ENCODE results near the gene DRGX.

The DRGX gene

GRCh38 chr10:49334964-49335363 lies 60.9 kb downstream of the DRGX start:
- no peak overlapping the region for H3K4me3 ChIP-seq
- DNase-seq (ENCODE audit: low read depth, low spot score): no peak
- H3K27ac ChIP-seq: no peak overlapping the region
- H3K9ac ChIP-seq (ENCODE audit: insufficient read length): no peak overlapping the region
- TF ChIP-seq POLR2AphosphoS5 (IDR thresholded peaks at IDR 0.05; ENCODE audit: borderline replicate concordance, low read depth, low read length): no peak
- TF ChIP-seq EZH2 (IDR thresholded peaks at IDR 0.05): no peak
- TF ChIP-seq FOXP2 (optimal IDR thresholded peaks at IDR 0.05; ENCODE audit: control extremely low read depth, extremely low read length, insufficient read depth): no peak
- no peaks in the 10 kb centered on the region for H3K36me3 ChIP-seq (ENCODE audit: insufficient read depth, low read length)
- H3K9me3 ChIP-seq (ENCODE audit: low read depth, low read length): no peaks in the 10 kb centered on the region

GRCh38 chr10:49333192-49333591 lies 62.7 kb downstream of the DRGX start:
- Histone ChIP-seq H3K27ac (no peak overlapping the region), H3K36me3 (ENCODE audit: insufficient read depth, low read length) (no peaks in the 10 kb centered on the region), H3K4me3 (no peak overlapping the region), H3K9ac (ENCODE audit: insufficient read length) (no peak overlapping the region), H3K9me3 (ENCODE audit: low read depth, low read length) (no peaks in the 10 kb centered on the region)
- no peak for DNase-seq (ENCODE audit: low read depth, low spot score)
- no peak for TF ChIP-seq POLR2AphosphoS5 (IDR thresholded peaks at IDR 0.05; ENCODE audit: borderline replicate concordance, low read depth, low read length)
- no peak for TF ChIP-seq EZH2 (IDR thresholded peaks at IDR 0.05)
- no peak for TF ChIP-seq FOXP2 (optimal IDR thresholded peaks at IDR 0.05; ENCODE audit: control extremely low read depth, extremely low read length, insufficient read depth)

- TF ChIP-seq FOXP2 (optimal IDR thresholded peaks at IDR 0.05; ENCODE audit: control extremely low read depth, extremely low read length, insufficient read depth): no peak
- H3K27ac ChIP-seq: no peak overlapping the region
- no peaks in the 10 kb centered on the region for H3K9me3 ChIP-seq (ENCODE audit: low read depth, low read length)
- H3K36me3 ChIP-seq (ENCODE audit: insufficient read depth, low read length): no peaks in the 10 kb centered on the region
- no peak overlapping the region for H3K4me3 ChIP-seq
- no peak for DNase-seq (ENCODE audit: low read depth, low spot score)
- no peak overlapping the region for H3K9ac ChIP-seq (ENCODE audit: insufficient read length)
These were observed 63.1 kb downstream of the DRGX start for GRCh38 chr10:49332768-49333167.

GRCh38 chr10:49332333-49332732 lies 63.6 kb downstream of the DRGX start:
- TF ChIP-seq POLR2AphosphoS5 (IDR thresholded peaks at IDR 0.05; ENCODE audit: borderline replicate concordance, low read depth, low read length) (no peak), EZH2 (IDR thresholded peaks at IDR 0.05) (no peak), FOXP2 (optimal IDR thresholded peaks at IDR 0.05; ENCODE audit: control extremely low read depth, extremely low read length, insufficient read depth) (no peak)

GRCh38 chr10:49331431-49331830 lies 64.5 kb downstream of the DRGX start:
- no peak overlapping the region for H3K27ac ChIP-seq
- no peak overlapping the region for H3K9ac ChIP-seq (ENCODE audit: insufficient read length)
- H3K4me3 ChIP-seq: no peak overlapping the region
- no peak for DNase-seq (ENCODE audit: low read depth, low spot score)
- H3K9me3 ChIP-seq (ENCODE audit: low read depth, low read length): no peaks in the 10 kb centered on the region
- no peaks in the 10 kb centered on the region for H3K36me3 ChIP-seq (ENCODE audit: insufficient read depth, low read length)
- TF ChIP-seq FOXP2 (optimal IDR thresholded peaks at IDR 0.05; ENCODE audit: control extremely low read depth, extremely low read length, insufficient read depth): no peak
- TF ChIP-seq EZH2 (IDR thresholded peaks at IDR 0.05): no peak
- TF ChIP-seq POLR2AphosphoS5 (IDR thresholded peaks at IDR 0.05; ENCODE audit: borderline replicate concordance, low read depth, low read length): no peak

More at GRCh38 chr10:49332333-49332732, 63.6 kb downstream of the DRGX start:
- H3K9ac ChIP-seq (ENCODE audit: insufficient read length): no peak overlapping the region
- DNase-seq (ENCODE audit: low read depth, low spot score): no peak
- no peak overlapping the region for H3K27ac ChIP-seq
- H3K9me3 ChIP-seq (ENCODE audit: low read depth, low read length): no peaks in the 10 kb centered on the region
- no peaks in the 10 kb centered on the region for H3K36me3 ChIP-seq (ENCODE audit: insufficient read depth, low read length)
- H3K4me3 ChIP-seq: no peak overlapping the region

- Histone ChIP-seq H3K36me3 (ENCODE audit: insufficient read depth, low read length) (no peaks in the 10 kb centered on the region), H3K9me3 (ENCODE audit: low read depth, low read length) (no peaks in the 10 kb centered on the region), H3K27ac (no peak overlapping the region), H3K9ac (ENCODE audit: insufficient read length) (no peak overlapping the region), H3K4me3 (no peak overlapping the region)
- no peak for DNase-seq (ENCODE audit: low read depth, low spot score)
- TF ChIP-seq POLR2AphosphoS5 (IDR thresholded peaks at IDR 0.05; ENCODE audit: borderline replicate concordance, low read depth, low read length): no peak
- no peak for TF ChIP-seq FOXP2 (optimal IDR thresholded peaks at IDR 0.05; ENCODE audit: control extremely low read depth, extremely low read length, insufficient read depth)
- TF ChIP-seq EZH2 (IDR thresholded peaks at IDR 0.05): no peak
These were observed 65.7 kb downstream of the DRGX start for GRCh38 chr10:49330127-49330665.

- Histone ChIP-seq H3K27ac (no peak overlapping the region), H3K9me3 (ENCODE audit: low read depth, low read length) (no peaks in the 10 kb centered on the region), H3K36me3 (ENCODE audit: insufficient read depth, low read length) (no peaks in the 10 kb centered on the region), H3K4me3 (no peak overlapping the region), H3K9ac (ENCODE audit: insufficient read length) (no peak overlapping the region)
- DNase-seq (ENCODE audit: low read depth, low spot score): no peak
- TF ChIP-seq FOXP2 (optimal IDR thresholded peaks at IDR 0.05; ENCODE audit: control extremely low read depth, extremely low read length, insufficient read depth) (no peak), EZH2 (IDR thresholded peaks at IDR 0.05) (no peak), POLR2AphosphoS5 (IDR thresholded peaks at IDR 0.05; ENCODE audit: borderline replicate concordance, low read depth, low read length) (no peak)
These were observed 66.8 kb downstream of the DRGX start for GRCh38 chr10:49329146-49329505.

GRCh38 chr10:49328401-49329145 lies 67.3 kb downstream of the DRGX start:
- no peak for TF ChIP-seq FOXP2 (optimal IDR thresholded peaks at IDR 0.05; ENCODE audit: control extremely low read depth, extremely low read length, insufficient read depth)
- no peak for TF ChIP-seq EZH2 (IDR thresholded peaks at IDR 0.05)
- TF ChIP-seq POLR2AphosphoS5 (IDR thresholded peaks at IDR 0.05; ENCODE audit: borderline replicate concordance, low read depth, low read length): no peak
- Histone ChIP-seq H3K27ac (no peak overlapping the region), H3K9ac (ENCODE audit: insufficient read length) (no peak overlapping the region), H3K4me3 (no peak overlapping the region), H3K9me3 (ENCODE audit: low read depth, low read length) (no peaks in the 10 kb centered on the region), H3K36me3 (ENCODE audit: insufficient read depth, low read length) (no peaks in the 10 kb centered on the region)
- no peak for DNase-seq (ENCODE audit: low read depth, low spot score)

Measured in SK-N-MC (cell line).